HS-27A (cell line): ENCODE measurements around the gene LYPD6.
"Not testable (repeated sequence)": the region's sequence is repeated elsewhere in the genome, so short reads cannot be mapped to it uniquely, and the experiment has no call there.

ENCODE experiments used
- DNase-seq: peaks from one replicate; pipeline ENCODE4 v3.0.0-alpha.2; 2012; ENCODE audit warnings: low read depth, missing footprints

The LYPD6 gene, protein sequence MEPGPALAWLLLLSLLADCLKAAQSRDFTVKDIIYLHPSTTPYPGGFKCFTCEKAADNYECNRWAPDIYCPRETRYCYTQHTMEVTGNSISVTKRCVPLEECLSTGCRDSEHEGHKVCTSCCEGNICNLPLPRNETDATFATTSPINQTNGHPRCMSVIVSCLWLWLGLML

DNA sequence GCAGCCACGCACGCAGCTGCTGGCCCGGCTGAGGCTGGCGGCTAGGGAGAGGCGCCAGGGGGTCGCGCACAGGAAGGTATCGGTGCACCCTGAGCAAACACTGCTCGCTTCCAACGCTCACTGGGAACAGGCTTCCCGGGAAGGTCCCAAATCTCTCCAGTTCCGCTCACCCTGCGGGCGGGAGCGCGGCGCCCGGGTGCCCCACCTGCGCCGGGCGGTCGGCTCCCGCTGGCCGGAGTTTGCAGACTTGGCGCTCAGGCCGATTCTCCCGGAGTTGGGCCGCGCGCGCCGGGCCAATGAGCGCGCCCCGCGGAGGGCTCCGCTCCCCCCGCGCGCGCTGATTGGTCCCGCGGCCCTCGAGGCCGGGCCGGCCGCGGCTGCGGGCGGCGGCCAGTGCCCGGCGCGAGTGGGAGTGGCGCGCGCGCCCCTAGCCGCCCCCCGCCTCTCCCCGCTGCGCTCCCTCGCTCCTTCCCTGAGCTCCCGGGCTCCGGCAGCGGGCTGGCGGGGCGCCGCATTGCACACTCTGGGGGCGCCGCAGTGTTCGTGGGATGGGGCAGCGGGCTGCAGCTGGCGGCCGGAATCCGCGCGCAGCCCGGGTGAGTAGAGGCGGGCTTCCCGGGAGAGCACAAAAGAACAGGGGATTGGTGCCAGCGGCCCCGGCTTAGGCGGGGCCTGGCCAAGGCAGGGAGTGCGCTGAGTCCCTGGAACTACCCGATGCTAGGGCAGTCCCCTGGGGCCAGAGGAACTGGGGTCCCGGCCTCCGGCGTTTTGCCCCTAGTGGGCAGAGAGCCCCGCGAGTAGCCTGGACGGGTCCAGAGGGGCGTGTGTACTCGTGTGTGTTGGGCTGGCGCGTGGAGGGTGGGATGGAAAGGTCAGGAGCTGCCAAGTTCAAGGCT is at the start of gene LYPD6:
Gene LYPD6, plus strand, starts transcription at position 461 of the 896 bp plus-strand sequence. CDS start 107,122 bp downstream, outside the sequence.
- peak; percentile 43 for DNase-seq

DNA sequence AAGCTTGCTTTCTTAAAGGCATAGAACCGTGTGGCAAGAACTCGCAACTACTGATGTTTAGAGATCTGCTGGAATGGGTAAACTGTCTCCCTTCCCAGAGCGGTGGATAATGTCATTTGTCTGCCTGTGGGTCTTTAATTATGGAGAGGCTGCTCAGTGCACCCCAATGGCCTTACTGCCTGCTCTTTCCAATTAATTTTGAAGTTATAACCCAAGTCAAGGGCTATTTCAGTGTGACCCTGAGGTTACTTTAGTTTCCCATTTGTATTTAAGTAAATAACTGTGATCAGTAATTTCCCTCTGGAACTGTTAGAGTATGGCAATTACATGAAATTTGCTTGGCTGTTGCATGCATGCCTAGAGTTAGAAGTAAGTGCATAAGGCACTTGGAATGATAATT is 48.9 kb upstream of the LYPD6 start:
- no peak for DNase-seq

DNA sequence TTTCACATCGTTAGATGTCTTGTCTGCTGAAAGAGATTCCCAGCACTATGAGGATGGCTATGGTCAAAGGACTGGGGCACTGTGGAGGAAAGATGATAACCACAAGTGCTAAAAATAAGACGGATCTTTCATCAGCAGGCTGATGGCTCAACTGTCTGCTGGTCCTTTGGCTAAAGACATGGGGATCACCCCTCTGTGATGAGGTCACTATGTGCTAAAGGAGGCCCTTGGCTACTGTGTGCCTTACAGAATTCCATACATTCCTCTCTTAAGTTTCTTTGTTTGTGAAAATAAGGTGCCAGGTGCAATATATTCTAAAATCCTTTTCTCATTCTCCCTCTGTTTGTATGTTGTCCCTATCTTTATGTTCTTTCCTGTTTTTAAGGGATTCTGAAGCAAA is 39.7 kb upstream of the LYPD6 start:
- DNase-seq, result no peak

DNA sequence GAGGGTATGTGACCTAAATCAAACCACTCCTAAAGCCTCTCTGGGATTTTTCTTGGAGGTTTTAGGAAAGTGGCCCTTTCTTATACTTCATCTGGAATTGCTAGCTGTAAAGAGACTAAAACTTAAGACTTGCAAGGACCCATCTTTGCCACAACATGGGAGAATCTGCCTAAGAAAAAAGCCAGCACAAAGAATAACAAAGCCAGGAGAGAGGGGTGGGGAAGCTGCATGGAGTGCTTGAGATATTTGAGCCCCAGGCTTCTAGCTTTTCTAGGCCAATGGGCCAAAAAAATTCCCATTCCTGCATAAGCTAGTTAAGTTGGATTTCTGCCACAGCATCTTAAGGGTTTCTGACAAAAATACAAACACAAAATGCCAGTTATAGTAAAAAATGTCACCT is 38.5 kb upstream of the LYPD6 start:
- no peak for DNase-seq

DNA sequence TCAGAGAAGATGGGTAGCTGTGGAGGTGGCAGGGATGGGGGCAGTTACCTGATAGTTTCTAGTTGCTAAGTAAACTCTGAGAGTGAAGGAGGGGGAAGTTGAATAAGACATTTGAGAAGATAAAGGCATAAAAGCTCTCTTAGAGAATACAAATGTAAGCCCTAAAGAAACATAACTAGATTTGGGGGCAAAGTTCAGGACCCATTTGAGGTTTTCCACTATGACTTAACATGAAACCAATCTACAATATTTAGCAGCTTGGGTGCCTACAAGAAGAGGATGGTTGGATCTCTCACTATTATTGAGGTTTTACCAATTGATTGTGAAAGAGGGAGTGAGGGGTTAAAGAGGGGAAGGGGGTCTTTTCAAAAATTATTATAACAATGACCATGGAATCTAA is 34.4 kb upstream of the LYPD6 start:
- DNase-seq, result no peak

DNA sequence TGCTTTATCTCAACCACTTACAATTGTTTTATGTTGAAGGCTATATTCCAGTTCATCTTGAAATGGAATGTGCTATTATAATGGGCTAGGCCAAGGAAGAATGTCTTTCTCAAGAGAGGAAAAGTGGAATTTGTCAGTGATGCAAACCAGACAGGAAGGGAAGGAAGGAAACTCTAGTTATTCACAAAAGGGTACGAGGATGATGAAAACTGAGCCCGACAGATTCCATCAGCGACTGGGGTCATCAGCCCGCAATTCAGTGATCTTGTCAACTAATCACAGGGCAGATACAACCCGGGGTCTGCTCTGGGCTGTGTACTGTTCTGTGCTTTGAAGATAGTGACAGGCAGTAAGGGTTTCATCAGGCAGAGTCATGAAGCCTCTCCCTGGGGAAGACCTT is 23.4 kb upstream of the LYPD6 start:
- no peak for DNase-seq

DNA sequence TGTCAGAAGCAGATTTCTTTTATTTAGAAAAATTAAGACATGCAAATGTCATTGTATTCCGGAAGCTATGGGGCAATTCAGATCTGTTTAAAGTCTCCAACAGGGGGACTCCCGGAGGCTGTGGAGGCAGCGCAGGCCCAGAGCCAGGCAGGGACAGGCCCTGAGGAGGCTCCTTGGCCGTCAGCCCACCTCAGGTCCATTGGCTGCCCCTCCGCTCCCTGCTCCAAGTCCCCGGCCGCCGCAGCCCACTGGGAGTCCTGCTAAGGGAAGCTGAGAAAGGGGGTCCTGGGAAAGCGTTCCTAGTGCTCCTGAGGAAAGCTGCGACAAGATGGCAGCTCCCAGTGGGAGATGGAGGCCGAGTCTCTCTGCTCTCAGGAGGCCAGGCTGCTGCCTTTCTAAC is 20.0 kb upstream of the LYPD6 start:
- DNase-seq, result no peak

DNA sequence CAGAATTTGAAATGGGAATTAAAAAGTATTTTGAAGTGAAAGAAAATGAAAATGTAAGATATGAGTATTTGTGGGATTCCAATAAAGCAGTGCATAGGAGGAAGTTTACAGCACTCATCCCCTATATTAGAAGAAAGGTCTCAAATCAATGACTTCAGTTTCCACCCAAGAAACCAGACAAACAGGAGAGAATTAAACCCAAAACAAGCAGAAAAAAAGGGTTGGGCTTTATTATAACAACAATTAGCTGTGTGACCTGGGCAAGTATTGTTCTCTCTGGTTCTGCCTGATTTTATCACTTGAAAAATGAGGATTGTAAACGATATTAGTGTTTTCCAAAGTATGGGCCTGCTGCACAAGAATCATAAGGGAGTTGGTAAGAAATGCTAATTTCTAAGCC is 18.3 kb upstream of the LYPD6 start:
- no peak for DNase-seq

DNA sequence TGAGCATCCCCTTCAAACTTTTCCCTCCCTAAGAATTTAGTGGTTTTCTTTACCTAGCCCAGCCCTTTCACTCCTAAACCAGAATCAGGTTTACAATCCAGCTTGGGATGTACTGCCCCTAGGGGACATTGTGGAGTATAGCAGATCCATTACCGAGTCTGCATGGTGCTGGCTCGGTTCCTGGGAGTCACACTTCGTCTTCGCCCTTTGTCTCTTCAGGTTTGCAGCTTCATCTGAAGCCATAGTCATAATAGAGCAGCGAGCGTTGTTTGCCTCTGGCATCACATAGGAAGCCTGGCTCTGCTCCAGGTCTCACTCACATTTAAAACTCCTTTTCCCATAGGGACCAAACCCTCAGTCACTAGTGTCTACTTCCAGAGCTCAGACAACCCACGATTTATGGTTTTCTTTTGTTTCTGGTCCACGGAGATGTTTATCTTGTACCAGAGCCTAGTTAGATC is 16.8 kb upstream of the LYPD6 start:
- DNase-seq, result no peak

DNA sequence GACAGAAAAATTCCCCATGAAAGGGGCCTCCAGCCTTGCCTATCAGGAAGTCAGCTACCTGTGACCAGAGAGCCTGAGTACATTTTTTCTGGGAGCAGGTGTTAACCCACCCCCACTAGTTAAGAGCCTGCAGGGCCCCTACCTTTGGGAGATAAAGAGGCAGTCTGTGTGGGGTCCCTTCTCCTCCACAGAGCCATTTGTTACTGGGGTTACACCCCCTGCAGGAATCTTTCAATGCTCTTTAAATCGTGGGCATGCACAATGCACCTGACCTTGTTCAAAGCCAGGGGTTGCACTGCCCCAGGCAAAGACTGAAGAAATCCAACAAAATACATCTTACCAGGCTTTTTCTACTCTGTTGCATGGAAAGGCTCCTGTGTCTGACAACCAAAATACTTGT is 15.7 kb upstream of the LYPD6 start:
- DNase-seq, result no peak

DNA sequence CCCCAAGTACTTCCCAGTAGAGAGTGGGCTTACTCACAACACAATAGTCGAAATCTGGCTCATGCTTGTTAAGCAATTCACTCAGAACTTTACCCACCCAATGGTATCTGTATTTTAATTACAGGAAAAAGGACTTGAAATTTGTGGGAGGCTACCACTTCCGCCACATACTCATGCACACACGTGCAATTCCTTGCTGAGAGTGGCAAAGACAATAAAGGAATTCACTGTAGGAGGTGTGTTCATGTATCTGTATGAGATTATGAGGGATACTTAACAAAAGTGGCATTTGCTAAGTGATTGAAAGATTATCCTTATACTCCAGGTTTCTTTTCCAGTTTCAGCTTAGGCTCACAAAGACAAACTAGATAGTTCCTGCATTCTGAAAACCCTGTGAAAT is 14.9 kb upstream of the LYPD6 start:
- DNase-seq, result no peak

DNA sequence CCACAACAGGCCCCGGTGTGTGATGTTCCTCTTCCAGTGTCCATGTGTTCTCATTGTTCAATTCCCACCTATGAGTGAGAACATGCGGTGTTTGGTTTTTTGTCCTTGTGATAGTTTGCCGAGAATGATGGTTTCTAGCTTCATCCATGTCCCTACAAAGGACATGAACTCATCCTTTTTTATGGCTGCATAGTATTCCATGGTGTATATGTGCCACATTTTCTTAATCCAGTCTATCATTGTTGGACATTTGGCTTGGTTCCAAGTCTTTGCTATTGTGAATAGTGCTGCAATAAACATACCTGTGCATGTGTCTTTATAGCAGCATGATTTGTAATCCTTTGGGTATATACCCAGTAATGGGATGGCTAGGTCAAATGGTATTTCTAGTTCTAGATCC is 11.8 kb upstream of the LYPD6 start:
- DNase-seq, result not testable (repeated sequence)

DNA sequence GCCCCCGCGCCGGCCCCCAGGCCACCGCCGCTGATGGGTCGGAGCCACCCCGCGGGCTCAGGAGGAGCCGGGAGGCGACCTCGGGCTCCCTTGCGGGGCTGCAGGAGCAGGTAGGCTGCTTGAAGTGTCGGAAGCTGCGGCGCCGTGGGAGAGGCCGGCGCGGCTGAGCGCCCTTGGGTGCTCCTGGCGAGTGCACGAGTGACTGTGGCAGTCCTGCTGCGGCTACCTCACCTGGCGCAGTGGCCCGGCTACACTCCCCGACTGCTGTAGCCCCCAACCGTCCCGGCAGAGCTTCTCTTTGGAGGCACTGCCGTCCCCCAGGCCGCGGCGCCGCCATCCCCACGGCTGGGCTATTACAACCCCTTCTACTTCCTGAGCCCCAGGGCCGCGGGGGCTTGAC is 10.0 kb upstream of the LYPD6 start:
- DNase-seq, result no peak

DNA sequence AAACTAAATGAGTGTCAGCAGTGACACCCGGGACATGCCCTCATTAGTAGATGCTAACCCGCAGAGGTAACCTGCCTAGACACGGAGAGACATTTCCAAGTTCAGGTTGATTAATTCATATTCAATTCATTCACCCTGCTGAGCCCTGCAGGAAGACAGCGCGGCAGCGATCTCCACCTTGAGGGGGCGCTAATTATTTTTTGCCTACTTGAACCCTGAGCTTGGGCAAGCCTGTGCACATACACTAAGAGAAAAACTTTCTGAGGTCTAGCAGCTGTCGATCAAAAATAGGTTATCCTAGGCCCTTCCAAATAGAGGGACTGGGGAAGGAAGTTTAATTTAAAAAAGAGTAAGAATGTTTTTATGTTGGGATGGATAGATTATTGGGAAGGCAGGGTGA is 1.3 kb upstream of the LYPD6 start:
- DNase-seq, result no peak

DNA sequence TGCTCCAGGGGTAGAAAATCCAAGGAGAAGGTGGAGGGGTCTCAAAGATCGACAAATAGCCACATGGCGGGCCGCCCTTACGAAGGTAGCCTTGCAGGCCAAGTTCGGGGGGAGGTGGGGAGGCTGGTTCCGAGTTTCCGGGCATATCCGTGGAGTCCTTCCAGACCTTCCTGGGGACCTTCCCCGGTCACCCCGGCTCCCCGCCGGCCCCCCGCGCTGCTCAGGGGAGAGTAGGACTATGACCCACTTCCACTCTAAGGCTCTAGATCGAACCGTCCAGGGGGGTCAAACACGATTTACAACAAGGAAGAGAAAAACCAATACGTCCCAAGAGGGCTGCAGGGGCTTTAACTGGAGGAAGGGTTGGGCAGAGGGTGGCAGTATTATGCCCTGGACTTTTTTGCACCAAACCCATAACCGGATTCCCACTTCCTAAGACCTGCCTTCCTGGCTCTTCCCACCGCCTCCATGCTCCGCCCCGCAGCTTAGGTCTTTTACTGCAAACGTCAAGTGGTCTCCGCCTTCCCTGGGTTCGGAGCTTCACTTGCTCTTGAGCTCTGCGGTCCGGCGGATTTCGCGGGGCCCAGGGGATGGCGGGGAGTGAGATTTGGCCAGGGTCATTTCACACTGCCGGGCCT is 779 bp upstream of the LYPD6 start:
- peak; percentile 57 for DNase-seq

DNA sequence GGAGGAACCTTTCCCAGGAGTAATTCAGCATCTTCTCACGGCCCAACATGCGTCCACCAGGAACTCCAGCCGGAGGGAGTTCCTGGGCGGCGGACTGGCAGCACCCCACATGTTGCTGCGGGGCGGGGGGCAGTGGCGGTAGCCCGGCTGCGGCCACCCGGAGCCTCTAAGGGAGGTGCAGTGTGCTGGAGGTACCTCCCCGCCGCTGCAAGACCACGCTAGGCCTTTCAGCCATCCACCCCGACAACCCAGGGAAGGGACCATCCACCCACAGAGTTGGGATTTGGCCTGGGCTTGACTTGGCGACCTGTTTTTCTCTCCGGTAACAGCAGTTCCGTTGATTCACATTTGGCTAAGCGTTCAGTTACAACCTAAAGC is 625 bp downstream of the LYPD6 start:
- DNase-seq, result no peak

DNA sequence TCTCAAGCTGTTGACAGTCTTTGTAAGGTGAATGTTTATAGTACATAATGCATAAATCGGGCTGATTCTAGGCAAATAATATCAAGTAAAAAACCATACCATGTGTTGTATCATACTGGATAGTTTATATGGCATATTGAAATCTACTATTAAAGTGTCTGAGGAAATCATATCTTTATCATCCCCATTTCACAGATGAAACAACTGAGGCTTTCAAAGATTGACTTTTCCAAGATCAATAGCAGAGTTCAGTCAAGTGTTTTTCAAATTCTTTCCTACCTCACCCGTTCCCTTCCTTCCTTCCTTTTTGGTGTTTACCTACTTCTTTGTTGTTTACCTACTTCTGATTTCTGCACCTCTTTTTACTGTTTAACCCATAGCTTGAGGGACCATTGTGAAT is 2.0 kb downstream of the LYPD6 start:
- DNase-seq, result no peak

DNA sequence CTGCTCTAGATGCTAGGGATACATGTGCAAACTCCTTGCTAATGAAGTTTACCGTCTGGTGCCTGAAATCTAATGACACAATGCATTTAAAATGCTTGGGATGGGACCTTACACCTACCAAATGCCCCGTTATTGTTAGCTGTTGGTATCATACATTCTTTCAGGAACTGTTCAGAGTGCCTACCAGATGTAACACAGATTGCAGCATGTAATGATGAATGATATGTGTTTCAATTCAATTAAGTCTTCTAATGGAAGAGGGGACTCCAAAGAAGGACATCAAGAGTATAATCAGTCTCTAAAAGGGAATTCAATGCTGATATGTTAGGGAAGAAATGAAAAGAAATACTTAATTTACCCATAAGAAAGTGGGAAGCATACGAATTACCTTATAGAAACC is 3.2 kb downstream of the LYPD6 start:
- DNase-seq, result no peak

DNA sequence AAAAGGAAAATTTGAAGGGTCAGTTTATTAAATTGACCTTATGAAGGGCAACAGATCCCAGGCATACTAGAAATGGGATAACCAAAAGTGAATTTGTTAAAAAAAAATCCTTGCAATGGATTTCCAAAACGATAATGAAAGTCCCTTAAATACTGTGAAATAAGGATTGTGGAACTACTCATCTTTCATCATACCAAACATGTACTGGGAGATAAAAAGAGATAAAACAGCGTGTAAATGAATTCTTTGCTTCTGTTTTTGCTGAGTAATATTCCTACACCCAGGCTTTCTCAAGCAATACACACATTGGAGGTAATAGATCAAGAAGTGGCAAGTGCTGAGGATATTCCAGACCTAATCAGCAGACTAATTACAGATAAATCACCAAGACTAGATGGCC is 3.8 kb downstream of the LYPD6 start:
- DNase-seq, result no peak

DNA sequence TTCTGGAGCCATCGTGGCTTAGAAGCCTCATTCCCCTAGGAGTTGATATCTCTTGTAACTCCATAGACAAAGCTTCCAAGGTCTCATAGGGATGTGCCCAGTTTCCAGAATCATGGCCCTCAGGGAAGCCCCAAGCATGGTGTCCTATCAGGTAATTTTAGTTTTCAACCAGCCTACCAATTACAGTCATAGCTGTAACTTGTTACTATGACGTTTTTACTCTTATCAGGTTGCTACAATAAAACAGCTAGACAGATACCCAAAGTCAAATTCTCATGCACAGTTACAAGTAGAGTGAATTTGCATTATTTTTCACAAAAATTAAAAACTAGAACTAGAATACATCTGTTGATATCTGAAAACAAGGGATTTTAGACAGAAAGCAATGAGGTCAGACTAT is 8.9 kb downstream of the LYPD6 start:
- DNase-seq, result no peak

DNA sequence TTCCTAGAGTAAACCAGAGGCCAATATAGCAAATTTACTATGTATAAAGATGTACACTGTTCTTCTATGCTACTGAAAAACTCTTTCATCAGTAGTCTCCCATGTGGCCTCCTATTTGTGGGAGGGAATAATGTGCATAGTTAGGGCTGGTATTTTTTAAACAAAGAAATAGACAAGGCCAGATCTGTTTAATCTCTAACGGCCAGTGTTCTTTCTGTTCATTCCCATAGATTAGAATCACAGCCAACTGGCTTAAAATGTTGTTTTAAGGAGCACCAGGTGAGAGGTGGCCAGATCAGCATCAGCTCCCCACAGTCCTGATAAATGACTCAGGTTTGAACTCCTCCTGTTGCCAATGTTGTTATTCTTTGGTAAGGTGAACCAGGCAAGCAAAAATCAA is 12.1 kb downstream of the LYPD6 start:
- no peak for DNase-seq

DNA sequence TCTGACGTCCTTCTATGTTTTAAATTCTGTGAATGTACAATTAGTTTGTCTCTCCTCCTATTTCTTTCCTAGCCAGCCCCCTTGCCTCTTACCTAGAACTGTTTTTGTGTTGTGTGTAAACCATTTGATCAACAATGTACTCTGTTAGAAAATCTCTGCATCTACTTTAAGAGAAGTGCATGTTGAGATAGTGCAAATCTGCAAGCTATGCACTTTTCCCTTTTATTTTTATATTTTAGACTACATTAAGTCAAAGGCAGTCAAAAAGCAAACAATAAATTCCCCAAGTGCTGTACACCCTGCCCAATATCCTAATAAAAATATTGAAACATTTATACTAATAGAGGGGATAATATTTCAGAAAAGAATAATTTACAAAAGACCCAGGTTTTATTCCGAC is 13.7 kb downstream of the LYPD6 start:
- no peak for DNase-seq

DNA sequence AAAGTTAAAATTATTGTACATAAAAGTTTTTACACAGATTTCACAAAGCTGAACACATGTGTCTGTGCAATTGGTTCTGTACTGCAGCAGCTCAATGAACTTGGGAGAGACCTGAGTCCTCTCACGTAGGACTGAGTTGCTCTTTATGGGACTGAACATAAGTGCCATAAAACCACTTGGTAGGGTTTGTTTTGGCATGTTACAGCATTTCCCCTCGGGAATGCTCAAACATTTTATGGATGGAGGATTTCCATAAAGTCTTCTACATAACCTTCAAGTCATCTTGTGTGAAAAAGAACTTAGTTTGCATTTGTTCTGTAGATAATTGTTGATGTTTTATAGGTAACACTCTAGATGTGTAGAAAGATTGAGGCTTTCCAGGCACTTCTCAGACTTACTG is 15.9 kb downstream of the LYPD6 start:
- DNase-seq, result no peak
